Ishikawa (cell line): Measurements from ENCODE around the gene CCSER1.

Source experiments
- CEBPB ChIP-seq: IDR thresholded peaks from 2 replicates; pipeline ENCODE4 v1.6.1; 2012
- CREB1 ChIP-seq: IDR thresholded peaks from 2 replicates; pipeline ENCODE4 v1.6.1; 2012; ENCODE audit warnings: low read depth
- EGR1 ChIP-seq: IDR thresholded peaks from 2 replicates; pipeline ENCODE4 v1.6.1; 2012
- EP300 ChIP-seq: IDR thresholded peaks from 2 replicates; pipeline ENCODE4 v1.6.1; 2012; ENCODE audit warnings: borderline replicate concordance
- FOXM1 ChIP-seq: IDR thresholded peaks from 2 replicates; pipeline ENCODE4 v1.6.1; 2012; ENCODE audit warnings: low read depth, borderline replicate concordance
- MAX ChIP-seq: IDR thresholded peaks from 2 replicates; pipeline ENCODE4 v1.6.1; 2012
- NFIC ChIP-seq: IDR thresholded peaks from 2 replicates; pipeline ENCODE4 v1.6.1; 2012
- RAD21 ChIP-seq: IDR thresholded peaks from 2 replicates; pipeline ENCODE4 v1.6.1; 2012; ENCODE audit warnings: low read depth
- TAF1 ChIP-seq: IDR thresholded peaks from 2 replicates; pipeline ENCODE4 v1.6.1; 2012; ENCODE audit warnings: low read depth, mild to moderate bottlenecking
- USF1 ChIP-seq: IDR thresholded peaks from 2 replicates; pipeline ENCODE4 v1.6.1; 2012
- YY1 ChIP-seq: IDR thresholded peaks from 2 replicates; pipeline ENCODE4 v1.6.1; 2012; ENCODE audit warnings: low read depth
- TF ChIP-seq, protein P1 (sequence below): IDR thresholded peaks from 2 replicates; pipeline ENCODE4 v1.6.1; 2012; ENCODE audit warnings: low read depth, mild to moderate bottlenecking

DNA sequence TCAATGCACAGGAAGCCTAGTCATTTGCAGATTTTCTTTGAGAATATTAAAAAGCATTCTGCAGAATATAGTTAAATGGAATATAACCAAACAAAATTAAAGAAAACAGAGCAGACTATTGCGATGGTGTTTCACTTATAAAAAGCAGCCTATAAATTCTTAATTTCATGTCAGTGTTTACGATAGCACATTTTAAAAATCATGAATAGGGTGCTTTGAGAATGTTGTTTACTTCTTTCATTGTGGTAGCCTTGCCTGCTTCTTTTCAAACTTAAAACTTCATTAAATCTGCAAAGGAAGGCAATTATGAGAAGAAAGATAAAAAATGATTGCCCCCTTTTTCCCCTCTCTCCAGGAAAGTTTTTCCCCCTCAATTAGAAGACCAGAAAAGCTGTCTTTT is 748.6 kb downstream of the CCSER1 start:
- TF ChIP-seq, protein P1, sequence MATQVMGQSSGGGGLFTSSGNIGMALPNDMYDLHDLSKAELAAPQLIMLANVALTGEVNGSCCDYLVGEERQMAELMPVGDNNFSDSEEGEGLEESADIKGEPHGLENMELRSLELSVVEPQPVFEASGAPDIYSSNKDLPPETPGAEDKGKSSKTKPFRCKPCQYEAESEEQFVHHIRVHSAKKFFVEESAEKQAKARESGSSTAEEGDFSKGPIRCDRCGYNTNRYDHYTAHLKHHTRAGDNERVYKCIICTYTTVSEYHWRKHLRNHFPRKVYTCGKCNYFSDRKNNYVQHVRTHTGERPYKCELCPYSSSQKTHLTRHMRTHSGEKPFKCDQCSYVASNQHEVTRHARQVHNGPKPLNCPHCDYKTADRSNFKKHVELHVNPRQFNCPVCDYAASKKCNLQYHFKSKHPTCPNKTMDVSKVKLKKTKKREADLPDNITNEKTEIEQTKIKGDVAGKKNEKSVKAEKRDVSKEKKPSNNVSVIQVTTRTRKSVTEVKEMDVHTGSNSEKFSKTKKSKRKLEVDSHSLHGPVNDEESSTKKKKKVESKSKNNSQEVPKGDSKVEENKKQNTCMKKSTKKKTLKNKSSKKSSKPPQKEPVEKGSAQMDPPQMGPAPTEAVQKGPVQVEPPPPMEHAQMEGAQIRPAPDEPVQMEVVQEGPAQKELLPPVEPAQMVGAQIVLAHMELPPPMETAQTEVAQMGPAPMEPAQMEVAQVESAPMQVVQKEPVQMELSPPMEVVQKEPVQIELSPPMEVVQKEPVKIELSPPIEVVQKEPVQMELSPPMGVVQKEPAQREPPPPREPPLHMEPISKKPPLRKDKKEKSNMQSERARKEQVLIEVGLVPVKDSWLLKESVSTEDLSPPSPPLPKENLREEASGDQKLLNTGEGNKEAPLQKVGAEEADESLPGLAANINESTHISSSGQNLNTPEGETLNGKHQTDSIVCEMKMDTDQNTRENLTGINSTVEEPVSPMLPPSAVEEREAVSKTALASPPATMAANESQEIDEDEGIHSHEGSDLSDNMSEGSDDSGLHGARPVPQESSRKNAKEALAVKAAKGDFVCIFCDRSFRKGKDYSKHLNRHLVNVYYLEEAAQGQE, result no peak
- TF ChIP-seq TAF1 (no peak), EP300 (no peak), EGR1 (no peak), YY1 (no peak), RAD21 (no peak), MAX (no peak), CREB1 (no peak), CEBPB (no peak), USF1 (no peak), NFIC (no peak), FOXM1 (no peak)
